Measurements from ENCODE around the gene PLXNB1.
"Not testable (repeated sequence)": the region's sequence is repeated elsewhere in the genome, so short reads cannot be mapped to it uniquely, and the experiment has no call there.

Gene PLXNB1, protein sequence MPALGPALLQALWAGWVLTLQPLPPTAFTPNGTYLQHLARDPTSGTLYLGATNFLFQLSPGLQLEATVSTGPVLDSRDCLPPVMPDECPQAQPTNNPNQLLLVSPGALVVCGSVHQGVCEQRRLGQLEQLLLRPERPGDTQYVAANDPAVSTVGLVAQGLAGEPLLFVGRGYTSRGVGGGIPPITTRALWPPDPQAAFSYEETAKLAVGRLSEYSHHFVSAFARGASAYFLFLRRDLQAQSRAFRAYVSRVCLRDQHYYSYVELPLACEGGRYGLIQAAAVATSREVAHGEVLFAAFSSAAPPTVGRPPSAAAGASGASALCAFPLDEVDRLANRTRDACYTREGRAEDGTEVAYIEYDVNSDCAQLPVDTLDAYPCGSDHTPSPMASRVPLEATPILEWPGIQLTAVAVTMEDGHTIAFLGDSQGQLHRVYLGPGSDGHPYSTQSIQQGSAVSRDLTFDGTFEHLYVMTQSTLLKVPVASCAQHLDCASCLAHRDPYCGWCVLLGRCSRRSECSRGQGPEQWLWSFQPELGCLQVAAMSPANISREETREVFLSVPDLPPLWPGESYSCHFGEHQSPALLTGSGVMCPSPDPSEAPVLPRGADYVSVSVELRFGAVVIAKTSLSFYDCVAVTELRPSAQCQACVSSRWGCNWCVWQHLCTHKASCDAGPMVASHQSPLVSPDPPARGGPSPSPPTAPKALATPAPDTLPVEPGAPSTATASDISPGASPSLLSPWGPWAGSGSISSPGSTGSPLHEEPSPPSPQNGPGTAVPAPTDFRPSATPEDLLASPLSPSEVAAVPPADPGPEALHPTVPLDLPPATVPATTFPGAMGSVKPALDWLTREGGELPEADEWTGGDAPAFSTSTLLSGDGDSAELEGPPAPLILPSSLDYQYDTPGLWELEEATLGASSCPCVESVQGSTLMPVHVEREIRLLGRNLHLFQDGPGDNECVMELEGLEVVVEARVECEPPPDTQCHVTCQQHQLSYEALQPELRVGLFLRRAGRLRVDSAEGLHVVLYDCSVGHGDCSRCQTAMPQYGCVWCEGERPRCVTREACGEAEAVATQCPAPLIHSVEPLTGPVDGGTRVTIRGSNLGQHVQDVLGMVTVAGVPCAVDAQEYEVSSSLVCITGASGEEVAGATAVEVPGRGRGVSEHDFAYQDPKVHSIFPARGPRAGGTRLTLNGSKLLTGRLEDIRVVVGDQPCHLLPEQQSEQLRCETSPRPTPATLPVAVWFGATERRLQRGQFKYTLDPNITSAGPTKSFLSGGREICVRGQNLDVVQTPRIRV (N-terminal part only)
- 29.3 to 34.0 reads per million in 2 donors for total RNA-seq

- no peak for DNase-seq
Observed at GRCh38 chr3:48429960-48430707, at the start of gene PLXNB1. PLXNB1 (minus strand) TSS chr3:48430086; CDS start chr3:48424611, 5,475 bp downstream.

DNA sequence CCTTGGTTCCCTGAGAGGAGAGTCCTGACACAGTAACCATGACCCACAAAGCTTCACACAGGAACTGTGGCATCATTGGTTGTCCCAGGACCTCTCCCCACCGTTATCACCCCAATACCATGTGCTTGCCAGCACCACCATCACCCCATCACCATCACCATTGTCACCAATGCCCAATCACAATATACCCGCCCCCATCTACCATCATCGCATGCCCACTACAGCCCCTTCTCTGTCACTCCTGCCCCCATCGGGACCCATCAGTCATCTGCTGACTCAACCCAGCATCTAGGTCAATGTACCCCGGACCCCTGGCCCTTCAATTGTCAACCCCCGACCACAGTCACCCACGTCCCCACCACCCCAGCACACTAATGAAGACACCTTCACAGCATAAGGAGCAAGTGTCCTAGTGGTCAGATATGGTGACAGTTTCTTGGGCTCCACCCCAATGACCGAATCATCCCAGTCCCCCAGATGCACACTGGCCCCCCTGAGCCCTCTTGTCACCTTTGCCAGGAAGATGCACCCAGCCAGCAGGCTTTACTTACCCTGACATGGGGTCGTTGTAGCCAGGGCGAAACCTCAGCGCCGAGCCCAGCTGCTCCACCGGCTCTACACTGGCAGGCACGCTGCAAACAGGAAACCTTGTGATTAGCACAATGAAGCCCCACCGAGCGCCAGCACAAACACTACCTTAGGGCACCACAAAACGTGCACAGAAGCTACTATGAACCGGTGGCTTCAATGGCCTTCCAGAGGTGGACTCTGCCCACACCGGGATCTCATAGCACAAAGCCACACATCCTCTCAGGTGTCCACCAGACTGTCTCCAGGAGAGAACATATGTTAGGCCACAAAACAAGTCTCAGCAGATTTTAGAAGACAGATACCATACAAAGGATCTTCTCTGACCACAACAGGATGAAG lies 49.0 kb upstream of the PLXNB1 start:
- peak; percentile 33 for DNase-seq

DNA sequence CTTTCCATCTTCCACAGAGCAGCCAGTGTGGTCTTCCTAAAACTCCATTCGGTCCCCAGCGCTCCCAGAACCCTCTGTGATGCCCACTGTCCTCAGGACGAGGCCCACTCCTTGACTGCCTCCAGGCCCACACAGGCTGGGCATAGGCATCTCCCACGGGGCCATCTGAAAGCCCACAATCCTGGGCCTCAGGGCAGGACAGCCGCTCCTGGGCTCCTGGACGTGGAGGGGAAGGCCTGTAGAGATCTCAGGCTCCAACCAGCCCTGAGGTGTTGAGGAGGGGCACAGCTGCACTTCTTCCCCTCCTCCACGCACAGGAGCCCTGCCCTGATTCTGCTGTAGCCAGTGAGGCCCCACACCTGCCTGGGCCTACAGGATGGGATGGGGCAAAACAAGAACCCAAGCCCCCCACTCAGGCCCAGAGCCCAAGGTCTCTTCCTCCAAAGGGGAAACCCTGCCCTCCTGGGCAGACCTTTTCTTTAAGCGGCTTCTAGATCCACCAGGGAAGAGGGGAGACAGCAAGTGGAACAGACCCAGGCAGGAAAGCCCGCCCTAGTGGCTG lies 48.2 kb upstream of the PLXNB1 start:
- DNase-seq: no peak

DNA sequence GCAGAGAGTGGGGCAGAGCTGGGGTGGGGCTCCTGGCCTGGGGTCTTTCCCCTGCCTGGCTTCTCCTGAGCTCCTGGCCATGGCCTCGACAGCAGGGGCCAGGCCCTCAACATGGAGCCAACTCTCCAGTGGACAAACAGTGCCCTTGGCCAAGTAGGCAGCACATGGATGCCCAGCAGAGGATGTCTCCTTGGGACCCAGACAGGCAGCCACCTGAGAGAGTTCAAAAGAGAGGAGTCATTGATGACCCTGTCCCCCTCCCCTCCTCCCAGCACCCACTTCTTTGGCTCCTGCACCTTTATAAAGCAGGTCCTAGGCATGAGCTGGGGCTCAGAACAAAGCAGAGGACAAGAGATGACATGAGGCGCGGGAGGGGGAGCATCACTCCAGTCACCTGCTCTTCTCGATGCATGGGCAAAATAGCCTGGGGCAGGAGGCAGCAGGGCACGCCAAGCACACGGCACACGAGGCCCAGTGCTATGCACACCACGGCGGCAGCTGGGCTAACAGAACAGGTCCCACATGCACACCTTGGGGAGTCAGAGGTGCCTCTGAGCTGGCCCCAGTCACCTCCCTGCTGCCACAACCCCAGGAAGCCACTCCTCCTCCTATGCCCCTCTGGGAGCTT lies 46.7 kb upstream of the PLXNB1 start:
- DNase-seq: no peak

GRCh38 chr3:48475188-48475587 lies 45.3 kb upstream of the PLXNB1 start:
- DNase-seq: no peak

DNA sequence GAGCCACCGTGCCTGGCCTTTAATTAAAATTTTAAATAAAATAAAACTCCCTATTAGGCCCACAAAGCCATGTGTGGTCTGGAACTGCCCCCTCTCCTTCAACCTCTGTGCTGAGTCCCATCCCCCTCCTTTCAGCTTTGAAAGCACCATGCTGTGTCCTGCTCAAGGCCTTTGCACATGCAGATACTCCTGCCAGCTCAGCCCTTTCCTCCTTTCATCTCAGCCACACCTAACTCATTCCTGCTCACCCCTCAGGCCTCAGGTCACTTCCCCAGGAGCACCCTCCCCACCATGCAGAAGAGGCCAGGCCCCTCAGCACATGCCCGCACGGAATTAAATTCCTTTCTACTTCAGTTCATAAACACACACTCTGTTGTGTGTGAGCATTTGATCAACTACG lies 44.7 kb upstream of the PLXNB1 start:
- DNase-seq: no peak

DNA sequence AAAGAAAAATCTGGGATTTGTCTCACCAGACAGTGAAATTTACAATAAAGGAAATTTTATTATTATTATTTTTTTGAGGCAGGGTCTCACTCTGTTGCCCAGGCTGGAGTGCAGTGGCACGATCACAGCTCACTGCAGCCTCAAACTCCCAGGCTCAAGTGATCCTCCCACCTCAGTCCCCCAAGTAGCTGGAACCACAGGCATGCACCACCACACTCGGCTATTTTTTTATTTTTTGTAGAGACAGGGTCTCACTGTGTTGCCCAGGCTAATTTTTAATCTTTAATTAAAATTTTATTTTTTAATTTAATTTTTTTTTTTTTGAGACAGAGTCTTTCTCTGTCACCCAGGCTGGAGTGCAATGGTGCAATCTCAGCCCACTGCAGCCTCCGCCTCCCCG lies 44.1 kb upstream of the PLXNB1 start:
- not testable (repeated sequence) for DNase-seq

DNA sequence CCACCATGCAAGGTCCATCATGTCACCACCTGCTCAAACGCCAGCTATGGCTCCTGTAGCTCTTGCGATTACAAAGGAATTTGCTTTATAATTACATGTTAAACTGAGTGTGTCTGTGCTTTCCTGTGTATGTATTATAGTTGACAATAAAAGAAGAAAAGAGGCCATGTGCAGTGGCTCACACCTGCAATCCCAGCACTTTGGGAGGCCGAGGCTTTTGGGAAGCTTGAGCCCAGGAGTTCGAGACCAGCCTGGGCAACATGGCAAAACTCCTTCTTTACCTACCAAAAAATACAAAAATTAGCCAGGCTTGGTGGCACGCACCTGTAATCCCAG lies 43.7 kb upstream of the PLXNB1 start:
- DNase-seq: no peak

GRCh38 chr3:48472923-48473616 lies 43.2 kb upstream of the PLXNB1 start:
- DNase-seq: peak; percentile 77

DNA sequence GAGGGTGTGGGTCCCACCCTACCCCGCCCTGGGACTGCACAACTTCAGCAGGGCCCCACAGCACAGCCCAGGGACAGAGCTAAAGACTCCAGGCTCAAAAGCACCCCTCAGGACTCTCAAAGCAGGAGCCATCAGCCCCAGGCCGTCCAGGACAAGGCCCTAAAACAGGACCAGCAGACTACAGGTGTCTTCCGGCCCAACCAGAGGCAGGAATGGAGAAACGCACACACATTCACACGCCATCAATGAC lies 42.7 kb upstream of the PLXNB1 start:
- DNase-seq: no peak

GRCh38 chr3:48470286-48470685 lies 40.4 kb upstream of the PLXNB1 start:
- DNase-seq: no peak

- DNase-seq: no peak
Observed at GRCh38 chr3:48469046-48469915, 39.4 kb upstream of the PLXNB1 start.

- no peak for DNase-seq
Observed at GRCh38 chr3:48468329-48468731, 38.4 kb upstream of the PLXNB1 start.

- no peak for DNase-seq
Observed at GRCh38 chr3:48467473-48468267, 37.8 kb upstream of the PLXNB1 start.

DNA sequence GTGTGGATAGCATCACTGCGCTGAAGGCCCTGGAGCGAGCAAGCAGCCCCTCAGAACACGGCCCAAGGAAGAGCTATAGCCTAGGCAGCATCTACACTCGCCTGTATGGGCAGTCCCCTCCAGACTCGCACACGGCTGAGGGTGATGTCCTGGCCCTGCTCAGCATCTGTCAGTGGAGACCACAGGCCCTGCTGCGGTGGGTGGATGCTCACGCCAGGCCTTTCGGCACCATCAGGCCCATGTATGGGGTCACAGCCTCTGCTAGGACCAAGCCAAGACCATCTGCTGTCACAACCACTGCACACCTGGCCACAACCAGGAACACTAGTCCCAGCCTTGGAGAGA lies 37.2 kb upstream of the PLXNB1 start:
- DNase-seq: no peak

DNA sequence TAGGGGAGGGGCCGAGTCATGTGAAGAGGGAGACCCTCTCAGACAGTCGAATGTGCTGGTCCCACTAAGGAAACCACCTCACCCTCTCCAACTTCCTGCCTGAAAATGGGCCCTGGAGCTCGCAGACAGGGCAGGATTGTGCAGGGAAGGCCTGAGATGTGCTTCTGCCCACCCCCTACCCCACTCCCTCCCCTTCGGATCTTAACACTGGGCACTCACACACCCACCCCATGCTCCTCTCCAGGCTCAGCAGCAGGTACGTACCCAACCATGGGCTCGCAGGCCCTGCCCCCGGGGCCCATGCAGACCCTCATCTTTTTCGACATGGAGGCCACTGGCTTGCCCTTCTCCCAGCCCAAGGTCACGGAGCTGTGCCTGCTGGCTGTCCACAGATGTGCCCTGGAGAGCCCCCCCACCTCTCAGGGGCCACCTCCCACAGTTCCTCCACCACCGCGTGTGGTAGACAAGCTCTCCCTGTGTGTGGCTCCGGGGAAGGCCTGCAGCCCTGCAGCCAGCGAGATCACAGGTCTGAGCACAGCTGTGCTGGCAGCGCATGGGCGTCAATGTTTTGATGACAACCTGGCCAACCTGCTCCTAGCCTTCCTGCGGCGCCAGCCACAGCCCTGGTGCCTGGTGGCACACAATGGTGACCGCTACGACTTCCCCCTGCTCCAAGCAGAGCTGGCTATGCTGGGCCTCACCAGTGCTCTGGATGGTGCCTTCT lies 36.7 kb upstream of the PLXNB1 start:
- DNase-seq: peak; percentile 21

Data from activated gamma-delta T cell (primary cell).